HG03469 (cell line): ENCODE data around the gene HSD3B7.
"Not testable (repeated sequence)": the region's sequence is repeated elsewhere in the genome, so short reads cannot be mapped to it uniquely, and the experiment has no call there.

Source experiments
- ATAC-seq: cut with Tn5 transposase; IDR thresholded peaks from one replicate; pipeline ENCODE4 v1.9.1; 2021; ENCODE audit warnings: mild to moderate bottlenecking, moderate library complexity, moderate number of reproducible peaks; ENCODE audit not compliant: unreplicated experiment

The HSD3B7 gene

DNA sequence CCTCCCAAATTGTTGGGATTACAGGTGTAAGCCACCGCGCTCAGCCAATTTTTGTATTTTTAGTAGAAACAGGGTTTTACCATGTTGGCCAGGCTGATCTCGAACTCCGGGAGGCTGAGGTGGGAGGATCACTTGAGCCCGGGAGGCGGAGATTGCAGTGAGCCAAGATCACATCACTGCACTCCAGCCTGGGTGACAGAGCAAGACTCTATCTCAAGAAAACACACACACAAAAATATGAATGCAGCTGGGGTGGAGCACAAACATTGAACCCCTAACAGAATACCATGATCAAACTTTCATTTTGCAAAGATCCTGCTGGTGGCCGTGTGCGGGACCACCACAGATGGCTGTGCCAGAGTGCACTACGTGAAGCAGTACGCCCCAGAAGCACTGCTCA, 32.7 kb downstream of the HSD3B7 start:
- ATAC-seq, result not testable (repeated sequence)

DNA sequence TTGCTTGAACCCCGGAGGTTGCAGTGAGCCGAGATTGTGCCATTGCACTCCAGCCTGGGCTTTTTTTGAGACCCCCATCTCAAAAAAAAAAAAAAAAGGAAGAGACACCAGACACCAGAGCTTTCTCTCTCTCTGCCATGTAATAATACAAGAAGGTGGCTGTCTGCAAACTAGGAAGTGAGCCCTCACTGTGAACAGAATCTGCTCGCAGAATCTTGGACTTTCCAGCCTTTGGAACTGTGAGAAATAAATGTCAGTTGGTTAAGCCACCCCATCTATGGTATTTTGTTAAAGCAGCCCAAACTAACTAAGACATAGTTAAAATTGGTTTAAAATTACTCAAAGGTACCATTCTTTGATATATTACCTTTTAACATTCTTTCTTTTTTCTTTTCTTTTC, 35.5 kb downstream of the HSD3B7 start:
- no peak for ATAC-seq

DNA sequence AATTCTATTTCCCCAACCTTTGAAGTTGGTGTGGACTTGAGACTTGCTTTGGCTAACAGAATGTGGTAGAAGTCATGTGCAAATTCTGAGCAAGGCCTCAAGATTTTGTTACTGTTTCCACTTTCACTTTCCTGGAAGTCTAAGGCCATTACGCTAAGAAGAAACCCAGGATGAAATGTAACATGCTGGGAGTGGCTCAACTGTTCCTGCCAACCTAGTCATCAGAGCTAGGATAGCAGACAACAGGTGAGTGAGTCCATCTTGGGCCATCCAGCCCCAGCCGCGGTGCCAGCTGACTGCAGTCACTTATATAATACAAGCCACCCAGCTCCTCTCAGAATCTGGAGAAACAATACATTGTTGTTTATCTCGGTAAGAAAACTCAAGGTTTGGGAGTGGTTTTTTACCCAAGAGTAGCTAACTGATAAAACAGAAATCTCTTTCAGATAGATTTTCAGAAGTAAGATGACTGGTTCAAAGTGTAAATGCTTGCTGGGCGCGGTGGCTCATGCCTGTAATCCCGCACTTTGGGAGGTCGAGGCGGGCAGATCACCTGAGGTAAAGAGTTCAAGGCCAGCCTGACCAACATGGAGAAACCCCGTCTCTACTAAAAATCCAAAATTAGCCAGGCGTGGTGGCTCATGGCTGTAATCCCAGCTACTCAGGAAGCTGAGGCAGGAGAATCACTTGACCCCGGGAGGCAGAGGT, 37.7 kb downstream of the HSD3B7 start:
- ATAC-seq, result no peak

DNA sequence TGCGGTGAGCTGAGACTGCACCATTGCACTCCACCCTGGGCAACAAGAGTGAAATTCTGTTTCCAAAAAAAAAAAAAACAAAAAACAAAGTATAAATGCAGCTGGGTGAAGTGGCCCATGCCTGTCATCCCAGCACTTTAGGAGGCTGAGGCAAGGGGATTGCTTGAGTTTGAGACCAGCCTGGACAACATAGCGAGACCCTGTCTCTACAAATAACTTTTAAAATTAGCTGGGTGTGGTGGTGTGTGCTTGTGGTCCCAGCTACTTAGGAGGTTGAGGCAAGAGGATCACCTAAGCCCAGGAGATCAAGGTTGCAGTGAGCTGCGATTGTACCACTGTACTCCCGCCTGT, 38.2 kb downstream of the HSD3B7 start:
- ATAC-seq, result no peak

DNA sequence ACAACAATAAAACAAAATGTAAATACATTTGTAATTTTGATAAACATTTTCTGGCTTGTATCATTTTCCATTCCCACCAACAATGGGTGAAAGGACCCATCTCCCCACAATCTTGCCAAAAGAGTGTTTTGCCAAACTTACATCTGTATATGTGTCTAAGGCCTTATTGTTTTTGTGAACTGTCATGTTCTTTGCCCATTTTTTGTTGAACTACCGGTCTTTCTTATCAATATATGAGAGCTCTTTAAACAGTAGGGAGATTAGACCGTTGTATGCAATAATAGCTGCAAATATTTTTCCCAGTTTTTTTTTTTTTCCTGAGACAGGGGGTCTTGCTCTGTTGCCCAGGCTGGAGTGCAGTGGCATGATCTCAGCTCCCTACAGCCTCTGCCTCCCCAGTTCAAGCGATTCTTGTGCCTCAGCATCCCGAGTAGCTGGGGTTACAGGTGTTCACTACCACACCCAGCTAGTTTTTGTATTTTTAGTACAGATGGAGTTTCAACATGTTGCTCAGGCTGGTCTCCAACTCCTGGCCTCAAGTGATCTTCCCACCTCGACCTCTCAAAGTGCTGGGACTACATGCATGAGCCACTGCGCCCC, 38.7 kb downstream of the HSD3B7 start:
- ATAC-seq, result no peak

DNA sequence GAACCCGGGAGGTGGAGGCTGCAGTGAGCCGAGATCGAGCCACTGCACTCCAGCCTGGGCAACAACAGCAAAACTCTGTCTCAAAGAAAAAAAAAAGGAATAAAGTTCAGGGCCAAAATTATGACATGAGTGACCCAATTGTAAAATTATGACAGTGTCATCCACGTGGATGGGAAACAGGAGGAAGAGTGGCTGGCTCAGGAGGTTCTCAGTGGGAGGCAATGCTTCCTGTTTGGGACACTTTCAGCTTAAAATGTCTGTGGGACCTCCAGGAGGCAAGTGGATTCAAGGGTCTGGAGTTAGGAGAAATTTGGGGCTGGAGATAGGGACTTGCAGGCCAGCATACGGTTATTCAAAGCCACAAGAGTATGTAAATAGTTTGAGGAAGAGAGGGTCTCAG, 40.3 kb downstream of the HSD3B7 start:
- ATAC-seq, result no peak

DNA sequence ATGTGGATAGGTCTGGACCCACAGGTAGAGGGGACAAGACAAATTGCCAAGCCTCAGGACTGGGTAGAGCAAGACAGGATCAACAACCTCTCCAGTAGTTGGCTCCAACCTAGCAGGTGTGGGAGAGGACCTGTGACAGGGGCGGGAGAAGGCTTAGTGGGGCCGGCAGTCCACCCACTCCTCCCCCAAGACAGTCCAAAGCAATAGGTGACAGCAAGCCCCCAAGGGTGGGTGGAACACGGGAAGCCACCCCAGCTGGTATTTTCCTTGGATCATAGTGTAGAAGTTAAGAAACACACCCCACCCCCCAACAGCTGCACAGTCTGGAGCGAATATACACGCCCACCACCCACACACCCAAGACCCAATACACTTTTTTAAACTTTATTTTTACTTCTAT, 44.3 kb downstream of the HSD3B7 start:
- no peak for ATAC-seq

DNA sequence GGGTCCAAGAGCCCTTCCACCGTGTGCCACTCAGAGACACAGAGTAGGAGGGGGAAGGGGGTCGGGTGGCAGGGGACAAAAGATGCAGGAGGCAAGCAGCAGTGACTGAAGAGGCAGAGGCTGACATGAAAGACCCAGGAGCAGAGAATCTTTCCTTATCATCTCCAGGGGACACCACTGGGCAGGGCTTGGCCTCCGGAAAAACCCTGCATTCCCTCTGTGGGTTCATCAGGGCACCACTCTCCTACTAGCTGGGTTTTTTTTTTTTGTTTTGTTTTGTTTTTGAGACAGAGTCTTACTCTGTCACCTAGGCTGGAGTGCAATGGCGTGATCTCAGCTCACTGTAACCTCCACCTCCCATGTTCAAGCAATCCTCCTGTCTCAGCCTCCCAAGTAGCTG, 46.3 kb downstream of the HSD3B7 start:
- no peak for ATAC-seq

DNA sequence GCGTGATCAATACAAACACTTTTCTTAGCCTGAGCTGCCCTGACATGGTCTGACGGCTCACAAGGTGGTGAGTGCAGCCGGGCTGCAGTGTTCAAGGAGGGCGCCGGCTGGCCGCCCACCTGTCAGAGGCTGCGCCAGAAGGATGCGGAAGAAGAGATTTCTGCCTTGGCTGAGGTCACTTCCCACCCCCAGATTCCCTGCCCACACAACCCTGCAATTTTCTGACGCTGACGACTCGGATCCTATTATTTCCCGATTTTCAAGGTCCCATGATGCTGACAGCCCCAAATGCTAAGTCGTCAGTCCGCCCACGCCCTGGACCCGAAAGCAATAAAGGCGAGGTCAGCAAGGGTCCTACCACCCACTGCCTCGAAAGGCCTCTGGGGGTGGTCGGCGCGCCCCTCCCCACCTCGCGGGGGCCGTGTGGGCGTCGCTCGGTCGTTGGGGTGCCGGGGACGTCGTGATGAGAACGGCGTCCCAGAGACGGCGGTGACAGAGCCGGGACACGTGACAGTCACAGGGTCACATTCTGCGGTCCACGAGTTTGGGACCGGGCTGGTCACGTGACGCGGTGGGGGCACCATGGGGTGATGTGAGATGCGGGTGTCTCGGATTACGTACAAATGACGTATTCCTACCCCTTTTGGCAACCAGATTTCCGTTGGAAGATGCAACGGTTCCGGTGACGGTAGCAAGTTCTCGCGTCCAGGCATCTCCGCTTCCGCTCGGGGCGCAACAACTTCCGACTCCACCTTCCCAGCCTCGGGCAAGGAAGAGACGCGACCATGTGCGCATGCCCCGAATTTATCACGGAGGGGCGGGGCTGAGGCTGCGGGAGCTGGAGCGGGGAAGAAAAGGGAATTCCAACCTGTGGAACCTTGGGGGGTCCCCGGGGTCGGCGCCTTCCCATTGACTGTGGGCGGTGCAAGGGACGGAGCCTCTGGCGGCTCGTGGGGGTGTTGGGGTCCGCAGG, 48.0 kb downstream of the HSD3B7 start, which contains the start of gene STX4:
TSS of gene STX4 (plus strand) at position 823 of the 973 bp plus-strand sequence. CDS start 248 bp downstream, outside the sequence.
- ATAC-seq, result peak; percentile 57

DNA sequence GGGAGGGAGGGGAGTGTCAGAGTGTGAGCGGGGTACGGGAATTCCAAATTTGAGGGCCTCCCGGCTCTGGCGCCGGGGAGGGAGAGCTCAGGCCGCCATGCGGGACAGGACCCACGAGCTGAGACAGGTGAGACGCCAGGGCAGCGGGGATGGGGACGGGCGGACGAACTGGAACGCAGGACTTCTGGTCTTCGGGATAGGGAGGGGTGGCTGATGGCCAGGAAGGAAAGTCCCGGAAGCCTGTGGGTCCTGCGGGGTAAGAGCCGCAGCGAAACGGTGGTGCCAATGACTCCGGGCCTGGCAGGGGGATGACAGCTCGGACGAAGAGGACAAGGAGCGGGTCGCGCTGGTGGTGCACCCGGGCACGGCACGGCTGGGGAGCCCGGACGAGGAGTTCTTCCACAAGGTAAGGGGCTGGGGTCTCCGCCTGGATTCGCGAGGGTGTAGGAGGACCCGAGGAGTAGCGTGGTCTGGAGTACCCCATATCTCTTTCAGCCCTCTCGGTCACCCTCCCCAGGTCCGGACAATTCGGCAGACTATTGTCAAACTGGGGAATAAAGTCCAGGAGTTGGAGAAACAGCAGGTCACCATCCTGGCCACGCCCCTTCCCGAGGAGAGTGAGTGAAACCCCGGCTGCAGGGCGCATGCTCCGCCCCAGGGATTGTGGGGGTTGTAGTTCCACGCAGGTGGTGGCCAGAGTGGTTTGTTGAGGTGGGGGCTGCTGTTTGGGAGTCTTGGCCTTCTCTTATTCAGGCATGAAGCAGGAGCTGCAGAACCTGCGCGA, 48.9 kb downstream of the HSD3B7 start:
- ATAC-seq, result peak; percentile 31

DNA sequence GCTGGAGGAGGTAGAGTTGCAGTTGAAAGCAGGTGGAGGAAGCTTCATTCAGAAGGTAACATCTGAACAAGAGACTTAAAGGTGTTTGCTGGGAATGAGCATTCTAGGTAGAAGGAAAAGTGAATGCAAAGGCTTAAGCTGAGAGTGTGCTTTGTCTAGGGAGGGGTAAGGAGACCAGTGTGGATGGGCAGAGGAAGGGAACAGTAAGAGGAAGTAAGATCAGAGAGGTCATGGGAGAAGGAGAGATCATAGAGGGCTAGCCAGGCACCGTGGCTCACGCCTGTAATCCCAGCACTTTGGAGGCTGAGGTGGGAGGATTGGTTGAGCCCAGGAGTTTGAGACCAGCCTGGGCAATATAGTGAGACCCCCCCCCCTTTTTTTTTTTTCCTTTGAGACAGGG, 51.7 kb downstream of the HSD3B7 start:
- no peak for ATAC-seq
